GM20000 (cell line): Measurements from ENCODE around the gene LINS1.
"Not testable (repeated sequence)": the region's sequence is repeated elsewhere in the genome, so short reads cannot be mapped to it uniquely, and the experiment has no call there.

ENCODE experiments used
- DNase-seq: peaks from one replicate; pipeline ENCODE4 v3.0.0; 2012; ENCODE audit warnings: low spot score
- CTCF ChIP-seq: IDR thresholded peaks from 2 replicates; pipeline ENCODE4 v1.5.1; 2012; ENCODE audit warnings: mild to moderate bottlenecking, control low read depth; ENCODE audit errors: extremely low read depth, missing control alignments

LINS1 gene

GRCh38 chr15:100593431-100593830, 8.6 kb downstream of the LINS1 start:
- no peak for DNase-seq
- no peak for TF ChIP-seq CTCF

- no peak for TF ChIP-seq CTCF
- no peak for DNase-seq
These were observed 9.1 kb downstream of the LINS1 start for GRCh38 chr15:100592898-100593297.

- no peak for DNase-seq
- TF ChIP-seq CTCF: no peak
These were observed 10.1 kb downstream of the LINS1 start for GRCh38 chr15:100591835-100592234.

- DNase-seq: not testable (repeated sequence)
These were observed 10.8 kb downstream of the LINS1 start for GRCh38 chr15:100591163-100591562.

- no peak for TF ChIP-seq CTCF
- no peak for DNase-seq
These were observed 13.2 kb downstream of the LINS1 start for GRCh38 chr15:100588638-100589242.

GRCh38 chr15:100580414-100580813, 21.6 kb downstream of the LINS1 start:
- TF ChIP-seq CTCF: no peak
- no peak for DNase-seq

- no peak for DNase-seq
- no peak for TF ChIP-seq CTCF
These were observed 28.5 kb downstream of the LINS1 start for GRCh38 chr15:100573526-100573925.

GRCh38 chr15:100572362-100572983, 29.5 kb downstream of the LINS1 start:
- DNase-seq: no peak
- no peak for TF ChIP-seq CTCF
